HG03175 (cell line): ENCODE results near the gene KRTAP5-8.
"Not testable (repeated sequence)": the region's sequence is repeated elsewhere in the genome, so short reads cannot be mapped to it uniquely, and the experiment has no call there.

Experiments
- ATAC-seq: cut with Tn5 transposase; IDR thresholded peaks from one replicate; pipeline ENCODE4 v1.9.1; 2021; ENCODE audit warnings: mild to moderate bottlenecking, moderate library complexity; ENCODE audit not compliant: unreplicated experiment

The KRTAP5-8 gene

DNA sequence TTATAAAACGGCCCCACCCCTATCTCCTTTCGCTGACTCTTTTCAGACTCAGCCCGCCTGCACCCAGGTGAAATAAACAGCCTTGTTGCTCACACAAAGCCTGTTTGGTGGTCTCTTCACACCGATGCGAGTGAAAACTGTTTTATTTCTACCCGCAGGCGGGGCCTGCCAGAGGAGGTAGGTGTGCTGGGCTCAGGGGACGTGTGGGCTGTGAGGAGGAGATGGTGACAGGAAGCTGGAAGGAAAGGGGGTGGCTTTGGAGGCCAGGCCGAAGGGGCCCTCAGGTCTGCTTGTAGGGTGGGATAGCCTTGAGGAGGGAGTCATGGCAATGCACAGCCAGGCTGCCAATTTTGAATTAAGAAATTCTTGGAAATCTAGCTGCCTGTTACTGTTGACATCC is 32.0 kb upstream of the KRTAP5-8 start:
- no peak for ATAC-seq

GRCh38 chr11:71507102-71507501 is 30.7 kb upstream of the KRTAP5-8 start:
- ATAC-seq = no peak

DNA sequence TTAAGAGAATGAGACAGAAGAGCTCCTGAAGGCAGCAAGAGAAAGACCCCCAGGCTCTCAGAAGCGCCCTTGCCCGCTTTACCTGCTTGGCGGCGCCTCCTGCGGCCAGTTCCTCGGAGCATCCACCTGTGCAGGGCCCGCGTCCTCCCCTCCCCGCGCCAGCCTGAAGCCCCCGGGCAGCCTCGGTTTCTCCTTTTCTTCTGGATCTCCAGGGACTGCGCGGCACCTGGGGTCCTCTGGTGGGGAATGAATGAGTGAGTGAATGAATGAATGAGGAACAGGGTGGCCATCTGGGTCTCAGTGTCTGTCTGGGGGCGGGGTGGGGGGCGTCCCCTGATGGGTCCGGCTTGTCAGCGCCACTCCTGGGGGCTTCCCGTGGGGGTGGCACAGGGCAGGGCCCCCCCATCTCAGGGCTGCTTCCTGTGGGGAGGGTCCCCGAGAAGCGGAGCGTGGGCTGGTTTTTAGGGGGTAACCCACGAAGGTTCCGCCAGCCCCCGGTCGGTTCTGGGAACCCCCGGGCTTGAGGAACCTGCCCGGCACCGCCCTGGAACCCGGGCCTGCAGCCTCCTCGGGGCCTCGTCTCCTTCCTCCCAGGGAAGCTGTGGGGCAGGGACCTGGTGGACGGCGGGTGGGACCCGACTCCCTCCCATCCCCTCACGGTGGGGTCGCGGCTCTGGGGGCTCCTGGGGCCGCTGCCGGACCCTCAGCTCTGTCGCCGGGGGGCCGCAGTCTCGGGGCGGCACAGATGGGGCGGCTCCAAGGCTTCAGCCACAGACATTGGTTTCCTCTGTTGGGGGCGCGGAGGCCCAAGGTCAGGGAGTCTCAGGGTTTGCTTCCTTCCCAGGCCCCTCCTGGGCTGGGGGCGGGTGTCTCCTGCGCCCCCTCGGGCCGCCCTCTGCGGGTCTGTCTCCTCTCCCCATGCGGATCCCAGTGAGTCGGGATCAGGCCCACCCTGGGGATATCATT is 19.0 kb upstream of the KRTAP5-8 start:
- ATAC-seq = no peak

DNA sequence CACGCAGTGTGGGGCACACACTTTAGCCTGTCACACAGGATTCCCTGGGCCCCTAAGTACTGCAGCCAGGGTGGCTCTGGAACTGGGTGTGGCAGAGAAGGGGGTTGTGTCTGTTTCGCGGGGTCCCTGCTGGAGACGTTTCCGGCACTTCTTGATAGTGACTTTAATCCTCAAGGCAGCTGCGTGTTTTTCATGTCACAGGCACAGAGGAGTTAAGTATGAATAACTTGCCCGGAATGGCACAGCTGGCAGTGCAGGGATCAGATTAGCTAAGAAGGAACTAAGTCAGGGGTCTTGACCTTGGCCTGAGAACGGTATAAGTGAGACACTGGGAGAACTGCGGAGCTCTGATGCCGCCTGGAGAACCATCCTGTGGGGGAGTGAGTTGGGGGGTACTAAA is 18.3 kb upstream of the KRTAP5-8 start:
- no peak for ATAC-seq

DNA sequence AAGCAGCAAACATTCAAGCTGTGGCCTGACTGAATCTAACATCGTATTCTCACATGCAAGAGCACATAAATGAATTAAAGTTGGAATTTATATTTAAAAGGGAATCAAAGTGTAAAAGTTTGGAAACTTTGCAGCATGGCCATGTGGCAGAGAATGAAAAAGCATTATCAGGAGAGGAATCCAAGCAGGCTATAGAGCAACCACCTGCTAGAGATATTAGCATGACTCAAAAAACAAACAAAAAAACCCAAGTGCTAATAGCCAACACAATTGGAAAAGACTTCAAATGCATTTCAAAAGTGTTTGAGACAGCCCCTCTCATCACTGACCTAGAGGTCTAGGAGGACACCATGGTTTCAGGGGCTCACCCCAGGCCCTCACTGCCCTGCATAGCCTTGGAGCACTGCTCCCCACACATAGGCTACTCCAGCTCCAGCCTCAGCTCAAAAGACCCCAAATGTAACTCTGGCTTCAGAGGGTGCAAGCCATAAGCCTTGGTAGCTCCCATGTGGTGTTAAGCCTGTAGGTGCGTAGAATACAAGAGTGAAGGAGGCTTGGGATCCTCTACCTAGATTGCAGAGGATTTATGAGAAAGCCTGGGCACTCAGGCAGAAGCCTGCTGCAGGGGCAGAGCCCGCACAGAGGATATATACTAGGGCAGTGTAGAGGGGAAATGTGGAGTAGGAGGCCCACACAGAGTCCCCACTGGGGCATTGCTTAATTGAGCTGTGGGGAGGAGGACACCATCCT is 12.5 kb upstream of the KRTAP5-8 start:
- ATAC-seq = no peak

DNA sequence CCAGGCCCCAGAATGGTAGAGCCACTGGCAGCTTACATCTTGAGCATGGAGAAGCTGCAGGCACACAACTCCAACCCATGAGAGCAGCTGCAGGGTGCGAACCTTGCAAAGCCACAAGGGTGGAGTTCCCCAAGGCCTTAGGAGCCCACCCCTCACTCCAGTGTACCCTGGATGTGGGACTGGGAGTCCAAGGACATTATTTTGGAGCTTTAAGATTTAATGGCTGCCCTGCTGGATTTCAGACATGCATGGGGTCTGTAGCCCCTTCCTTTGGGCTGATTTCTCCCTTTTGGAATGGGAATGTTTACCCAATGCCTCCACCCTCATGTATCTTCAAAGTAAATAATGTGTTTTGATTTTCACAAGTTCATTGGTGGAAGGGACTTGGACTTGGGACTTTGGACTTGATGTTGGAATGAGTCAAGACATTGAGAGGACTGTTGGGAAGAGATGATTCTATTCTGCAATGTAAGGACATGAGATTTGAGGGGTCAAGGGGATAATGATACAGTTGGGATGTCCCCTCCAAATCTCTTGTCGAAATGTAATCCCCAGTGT is 11.8 kb upstream of the KRTAP5-8 start:
- no peak for ATAC-seq

GRCh38 chr11:71526796-71527575 is 10.8 kb upstream of the KRTAP5-8 start, which contains the start of gene KRTAP5-7:
TSS of gene KRTAP5-7 (plus strand) at chr11:71527267. CDS start at chr11:71527301, 34 bp downstream.
- not testable (repeated sequence) for ATAC-seq

GRCh38 chr11:71527576-71528210 is 10.1 kb upstream of the KRTAP5-8 start:
- no peak for ATAC-seq

DNA sequence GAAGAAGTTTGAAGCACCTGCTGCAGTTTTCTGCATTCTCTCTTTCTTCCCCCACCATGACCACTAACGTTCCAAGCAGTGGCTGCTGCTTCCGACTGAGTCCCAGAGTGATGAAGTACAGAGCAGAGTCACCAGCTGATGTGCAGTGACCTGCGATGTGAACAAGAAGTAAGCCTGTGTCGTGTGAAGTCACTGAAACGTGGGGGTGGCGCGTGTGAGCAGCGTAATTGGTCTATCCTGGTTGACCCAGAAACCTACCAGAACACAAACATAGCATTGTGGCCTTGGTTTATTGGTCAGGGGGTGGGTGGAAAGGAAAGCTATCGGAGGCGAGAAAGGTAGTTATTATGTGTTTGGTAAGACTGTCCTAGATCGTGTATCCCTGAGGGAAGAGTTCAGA is 7.2 kb upstream of the KRTAP5-8 start:
- ATAC-seq = no peak

DNA sequence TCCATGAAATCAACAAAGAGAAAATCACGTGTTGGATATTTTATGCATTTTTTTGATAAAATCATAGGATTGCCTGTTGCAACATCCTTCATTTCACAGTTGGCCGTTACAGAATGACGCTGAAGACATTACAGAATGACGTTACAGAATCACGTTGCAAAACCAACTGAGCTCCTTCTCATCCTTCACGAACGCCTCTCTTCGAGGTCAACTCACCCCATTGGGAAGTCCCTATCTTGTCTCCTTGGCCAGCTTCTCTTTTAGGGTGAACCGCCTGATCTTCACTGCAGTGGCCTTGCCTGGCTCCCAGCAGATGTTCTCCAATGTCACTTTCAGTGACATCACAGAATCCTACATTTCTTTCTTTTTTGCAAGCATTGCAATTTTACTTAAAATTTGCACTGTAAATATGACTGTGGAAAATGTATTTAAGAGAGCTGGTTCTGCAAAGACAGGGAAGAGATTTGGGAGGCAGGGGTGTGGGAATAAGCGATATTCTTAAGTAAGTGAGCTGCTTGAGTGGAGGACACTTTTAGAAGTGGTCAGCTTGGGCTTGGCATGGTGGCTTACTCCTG is 5.7 kb upstream of the KRTAP5-8 start:
- no peak for ATAC-seq

DNA sequence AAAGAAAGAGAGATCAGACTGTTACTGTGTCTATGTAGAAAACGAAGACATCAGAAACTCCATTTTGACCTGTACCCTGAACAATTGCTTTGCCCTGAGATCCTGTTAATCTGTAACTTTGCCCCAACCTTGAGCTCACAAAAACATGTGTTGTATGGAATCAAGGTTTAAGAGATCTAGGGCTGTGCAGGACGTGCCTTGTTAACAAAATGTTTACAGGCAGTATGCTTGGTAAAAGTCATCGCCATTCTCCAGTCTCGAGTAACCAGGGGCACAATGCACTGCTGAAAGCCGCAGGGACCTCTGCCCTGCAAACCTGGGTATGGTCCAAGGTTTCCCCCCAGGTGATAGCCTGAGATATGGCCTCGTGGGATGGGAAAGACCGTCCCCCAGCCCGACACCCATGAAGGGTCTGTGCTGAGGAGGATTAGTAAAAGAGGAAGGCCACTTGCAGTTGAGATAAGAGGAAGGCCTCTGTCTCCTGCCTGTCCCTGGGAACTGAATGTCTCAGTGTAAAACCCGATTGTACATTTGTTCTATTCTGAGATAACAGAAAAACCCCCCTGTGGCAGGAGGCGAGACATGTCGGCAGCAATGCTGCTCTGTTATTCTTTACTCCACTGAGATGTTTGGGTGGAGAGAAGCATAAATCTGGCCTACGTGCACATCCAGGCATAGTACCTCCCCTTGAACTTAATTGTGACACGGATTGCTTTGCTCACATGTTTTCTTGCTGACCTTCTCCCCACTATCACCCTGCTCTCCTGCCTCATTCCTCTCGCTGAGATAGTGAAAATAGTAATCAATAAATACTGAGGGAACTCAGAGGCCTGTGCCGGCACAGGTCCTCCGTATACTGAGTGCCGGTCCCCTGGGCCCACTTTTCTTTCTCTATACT is 2.9 kb upstream of the KRTAP5-8 start:
- ATAC-seq = not testable (repeated sequence)

DNA sequence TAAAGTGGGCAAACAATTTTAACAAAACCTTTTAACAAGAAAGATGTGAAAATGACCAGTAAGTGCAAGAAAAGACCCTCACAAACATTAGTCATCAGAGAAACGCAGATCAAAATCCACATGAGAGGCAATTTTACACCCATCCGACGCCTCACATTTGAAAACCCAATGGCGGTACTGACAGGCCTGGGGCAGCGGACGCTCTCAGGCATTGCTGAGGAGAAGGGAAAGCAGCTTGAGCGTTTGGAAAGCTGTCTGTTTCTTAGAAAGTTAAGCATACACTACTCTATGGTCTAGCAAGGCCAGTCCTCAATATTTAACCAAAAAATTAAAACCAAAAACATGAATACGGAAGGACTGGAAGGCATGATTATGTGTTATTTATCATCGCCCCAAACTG is 2.0 kb upstream of the KRTAP5-8 start:
- no peak for ATAC-seq

- no peak for ATAC-seq
Observed at GRCh38 chr11:71537537-71537936, 288 bp upstream of the KRTAP5-8 start.

GRCh38 chr11:71538666-71538990 is 803 bp downstream of the KRTAP5-8 start:
- no peak for ATAC-seq

GRCh38 chr11:71539017-71539416 is 1.2 kb downstream of the KRTAP5-8 start:
- ATAC-seq = no peak

GRCh38 chr11:71539971-71540370 is 2.1 kb downstream of the KRTAP5-8 start:
- not testable (repeated sequence) for ATAC-seq

- ATAC-seq = not testable (repeated sequence)
Observed at GRCh38 chr11:71540521-71541304, 2.9 kb downstream of the KRTAP5-8 start.

DNA sequence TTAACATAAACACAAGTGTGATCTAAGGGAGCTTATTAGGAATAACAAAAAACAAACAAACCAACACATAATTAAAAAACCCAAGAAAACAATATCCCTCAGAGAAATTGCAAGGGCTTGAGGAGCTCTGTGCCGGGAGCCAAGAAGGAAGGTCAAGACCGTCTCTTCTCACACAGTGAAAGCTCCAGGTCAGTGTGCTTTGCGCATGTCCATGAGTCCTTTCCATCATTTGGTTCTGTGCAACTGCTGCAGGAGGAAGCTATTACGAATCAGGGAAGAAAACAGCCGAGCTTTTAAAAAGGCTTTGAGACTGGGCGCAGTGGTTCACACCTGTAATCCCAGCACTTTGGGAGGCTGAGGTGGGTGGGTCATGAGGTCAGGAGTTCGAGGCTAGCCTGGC is 4.6 kb downstream of the KRTAP5-8 start:
- ATAC-seq = no peak
